Fibroblast of upper back skin (primary cell): ENCODE results near the gene PRR30.

Source experiments
- DNase-seq: peaks from one replicate; pipeline ENCODE4 v3.0.0-alpha.2; 2013

Gene PRR30

DNA sequence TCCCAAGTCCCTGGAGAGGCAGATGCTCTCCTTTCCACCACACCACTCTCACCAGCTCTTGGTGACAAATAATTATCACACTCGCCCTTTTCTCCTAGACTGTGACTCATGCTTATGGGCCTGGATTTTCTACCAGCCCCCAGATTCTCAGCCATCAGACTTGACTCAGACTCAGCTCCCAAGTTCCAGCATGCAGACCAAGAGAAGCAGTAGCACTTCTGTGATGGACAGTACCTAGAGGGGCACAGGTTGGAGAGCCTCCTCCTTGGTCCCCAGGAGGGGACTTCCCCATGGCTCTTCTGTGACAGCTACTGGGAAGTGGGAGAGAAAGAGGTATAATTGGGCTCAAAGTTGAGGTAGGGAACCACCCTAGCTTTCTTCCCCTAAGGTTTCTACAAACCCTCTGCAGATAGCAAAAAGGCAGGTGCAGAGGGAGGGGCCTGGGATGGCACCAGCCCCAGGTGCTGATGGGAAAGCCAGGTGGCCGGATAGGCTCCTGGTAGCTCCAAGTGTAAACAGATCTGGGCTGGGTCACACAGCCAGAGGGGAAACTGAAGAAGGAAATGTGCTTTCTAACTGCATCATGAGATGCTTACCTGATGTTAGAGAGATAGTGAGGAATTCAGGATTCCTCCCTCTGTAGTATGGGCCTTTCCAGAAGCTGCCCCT is 13.7 kb upstream of the PRR30 start:
- peak; percentile 10 for DNase-seq

DNA sequence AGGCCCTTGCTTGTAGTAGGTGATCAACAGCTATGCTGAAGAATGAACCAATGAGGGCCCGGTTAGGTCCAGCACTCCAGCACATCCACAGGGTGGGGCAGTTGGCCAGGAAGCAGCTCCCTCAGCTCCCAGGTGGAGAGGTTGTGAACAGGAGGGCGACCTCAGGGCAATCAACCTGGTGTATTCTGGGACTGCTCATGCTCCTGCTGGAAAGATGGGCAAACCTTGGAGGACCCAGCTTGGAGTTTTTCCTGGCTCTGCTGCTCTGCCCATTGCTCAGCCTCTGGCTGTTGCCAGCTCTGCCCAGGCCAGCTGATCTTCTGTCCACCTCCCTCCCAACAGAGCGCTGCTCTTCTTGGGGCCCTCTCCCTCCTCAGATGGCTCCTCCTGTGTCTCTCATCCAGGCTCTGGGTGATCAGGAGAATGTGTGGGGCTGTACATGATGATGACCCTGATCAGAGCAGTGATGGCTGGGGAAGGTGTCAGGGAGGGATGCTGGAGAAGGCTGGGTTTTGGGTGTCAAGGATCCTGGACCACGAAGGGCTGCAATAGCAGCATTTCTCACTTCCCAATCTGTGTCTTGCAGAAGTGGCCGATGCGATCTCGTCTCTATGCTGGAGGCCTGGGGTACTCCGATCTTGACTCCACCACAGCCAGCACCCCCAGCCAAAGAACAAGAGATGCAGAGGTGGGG is 13.0 kb upstream of the PRR30 start:
- no peak for DNase-seq

DNA sequence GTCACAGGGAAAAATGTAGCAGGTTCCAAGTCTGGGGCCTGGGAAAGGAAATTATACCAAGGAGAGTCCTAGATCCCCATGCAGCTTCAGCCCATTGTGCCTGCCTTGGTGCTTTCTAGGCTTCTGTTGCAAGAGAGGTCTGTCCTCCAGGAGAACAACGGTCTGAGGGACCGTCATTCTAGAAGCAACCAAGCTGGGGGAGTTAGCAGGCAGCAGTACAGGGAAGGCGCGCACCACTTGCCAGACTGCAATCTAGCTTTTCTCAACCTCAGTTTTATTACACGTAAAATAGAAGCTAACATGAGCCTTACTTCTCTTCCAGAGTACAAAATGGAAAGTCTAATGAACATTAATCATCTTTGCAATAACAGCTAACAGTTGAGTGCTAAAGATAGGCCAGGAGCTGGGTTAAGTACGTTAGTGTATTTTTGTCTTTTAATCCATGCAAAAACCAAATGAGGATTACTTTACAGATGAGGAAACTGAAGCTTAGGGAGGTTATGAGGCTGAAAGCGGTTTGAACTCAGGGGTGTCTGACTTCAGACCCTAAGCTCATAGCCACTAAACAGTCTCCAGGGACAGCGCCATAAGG is 11.5 kb upstream of the PRR30 start:
- DNase-seq = no peak

DNA sequence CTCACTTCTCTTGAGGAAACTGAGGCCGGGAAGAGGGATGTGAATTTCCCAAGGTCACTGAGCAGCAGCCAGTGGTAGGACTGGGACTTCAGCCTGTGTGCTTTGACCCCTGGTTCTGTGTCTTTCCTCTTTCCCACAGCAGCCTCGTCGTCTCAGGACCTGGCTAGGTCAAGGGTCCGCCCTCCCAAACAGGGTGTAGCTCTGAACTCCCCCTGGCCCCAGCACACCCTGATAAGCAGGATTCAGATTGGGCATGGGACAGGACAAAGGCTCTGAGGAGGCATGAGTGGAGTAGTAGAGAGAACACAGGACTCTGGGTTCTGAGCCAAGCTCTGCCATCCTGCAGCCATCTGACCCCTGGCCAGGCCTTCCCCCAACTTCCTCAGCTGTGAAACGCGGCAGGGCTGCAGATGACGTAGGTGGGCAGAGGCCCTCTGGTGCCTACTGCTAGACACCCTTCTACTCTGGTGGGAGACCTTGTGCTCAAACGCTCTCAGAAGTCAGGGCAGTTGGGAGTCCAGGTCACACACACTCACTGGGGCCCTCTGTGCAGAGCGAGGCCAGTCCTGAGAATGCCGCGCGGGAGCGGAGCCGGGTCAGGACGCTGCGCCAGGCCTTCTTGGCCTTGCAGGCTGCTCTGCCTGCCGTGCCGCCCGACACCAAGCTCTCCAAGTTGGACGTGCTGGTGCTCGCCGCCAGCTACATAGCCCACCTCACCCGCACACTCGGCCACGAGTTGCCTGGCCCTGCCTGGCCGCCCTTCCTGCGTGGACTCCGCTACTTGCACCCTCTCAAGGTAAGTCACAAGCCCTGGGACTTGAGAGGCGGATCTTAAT is 10.6 kb upstream of the PRR30 start:
- no peak for DNase-seq

DNA sequence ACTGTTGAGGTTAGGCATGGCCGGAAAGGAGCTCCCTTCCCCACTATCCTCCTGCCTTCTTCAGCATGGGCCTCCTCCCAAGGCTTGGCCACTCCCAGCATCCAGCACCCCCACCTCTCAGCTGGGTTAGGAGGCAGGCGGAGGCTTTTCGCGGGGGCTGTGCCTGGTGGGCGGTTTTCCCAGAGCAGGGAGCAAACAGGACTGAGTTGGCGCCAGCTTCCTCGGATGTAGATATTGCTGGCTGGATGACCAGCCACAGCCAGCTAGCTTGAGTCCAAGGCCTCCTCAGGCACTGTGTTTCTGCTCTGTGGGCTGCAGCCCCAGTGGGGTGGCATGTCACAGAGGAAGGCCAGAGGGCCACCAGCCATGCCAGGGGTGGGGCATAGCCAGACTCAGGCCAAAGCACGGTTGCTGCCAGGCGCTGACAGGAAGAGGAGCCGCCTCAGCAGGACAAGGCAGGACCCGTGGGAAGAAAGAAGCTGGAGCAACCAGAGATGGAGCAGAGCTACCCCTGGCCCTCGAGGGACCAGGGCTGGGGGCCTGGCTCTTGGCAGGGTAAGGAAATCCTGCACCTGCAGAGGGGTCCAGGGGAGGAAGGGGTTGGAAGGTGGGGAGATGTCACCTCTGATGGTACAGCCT is 9.7 kb upstream of the PRR30 start, which contains the start of gene TCF23:
Gene TCF23, plus strand, starts transcription at position 204 of the 639 bp plus-strand sequence. Its CDS starts 130 bp downstream, at position 334.
- no peak for DNase-seq

DNA sequence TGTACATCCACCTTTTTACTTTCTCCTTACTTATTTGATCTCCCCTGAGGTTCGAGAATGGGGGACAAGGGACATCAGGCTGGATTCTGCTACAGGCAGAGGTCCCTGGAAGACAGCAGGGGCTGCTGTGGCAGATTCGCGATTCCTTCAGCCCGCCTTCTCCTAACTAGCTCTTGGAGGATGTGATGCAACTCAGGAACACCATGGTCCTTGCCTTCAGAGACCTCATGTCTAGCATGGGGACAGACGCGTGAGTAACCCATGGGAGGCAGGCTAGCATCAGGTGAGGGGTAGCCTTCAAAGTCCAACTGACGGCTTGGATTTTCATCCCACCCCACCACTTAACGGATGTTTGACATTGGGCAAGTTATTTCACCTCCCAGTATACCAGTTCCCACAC is 8.7 kb upstream of the PRR30 start:
- no peak for DNase-seq

DNA sequence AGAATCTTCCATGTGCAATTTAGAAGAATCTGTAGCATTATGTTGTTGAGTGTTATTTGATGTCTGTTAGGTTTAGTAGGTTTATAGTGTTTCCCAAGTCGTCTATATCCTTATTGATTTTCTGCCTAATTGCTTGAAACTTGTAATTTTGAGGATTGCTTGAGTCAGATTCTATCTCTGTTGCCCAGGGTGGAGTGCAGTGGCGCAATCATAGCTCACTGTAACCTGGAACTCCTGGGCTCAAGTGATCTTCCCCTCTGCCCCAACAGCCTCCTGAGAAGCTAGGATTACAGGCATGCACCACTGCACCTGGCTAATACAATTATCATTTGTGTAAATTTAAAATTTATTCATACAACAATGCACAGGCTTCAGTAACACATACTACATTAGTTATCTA is 6.5 kb upstream of the PRR30 start:
- no peak for DNase-seq

DNA sequence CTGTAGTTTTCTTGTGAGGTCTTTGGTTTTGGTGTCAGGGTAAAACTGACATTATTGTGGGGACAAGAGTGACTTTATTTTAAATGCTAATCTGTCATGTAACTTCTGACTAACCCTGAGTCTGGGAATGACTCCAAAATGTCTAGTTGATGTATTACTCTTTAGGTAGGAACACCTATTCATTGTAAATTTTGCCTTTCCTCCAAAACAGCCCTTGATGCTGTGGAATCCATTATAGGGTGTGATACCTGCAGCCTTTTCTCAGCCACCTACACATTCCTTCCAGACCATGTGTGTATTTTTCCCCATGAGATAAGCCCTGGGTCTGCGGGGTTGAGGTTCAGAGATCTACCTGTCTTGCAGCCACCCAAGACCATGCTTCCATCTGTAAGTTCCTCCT is 4.1 kb upstream of the PRR30 start:
- DNase-seq = no peak

DNA sequence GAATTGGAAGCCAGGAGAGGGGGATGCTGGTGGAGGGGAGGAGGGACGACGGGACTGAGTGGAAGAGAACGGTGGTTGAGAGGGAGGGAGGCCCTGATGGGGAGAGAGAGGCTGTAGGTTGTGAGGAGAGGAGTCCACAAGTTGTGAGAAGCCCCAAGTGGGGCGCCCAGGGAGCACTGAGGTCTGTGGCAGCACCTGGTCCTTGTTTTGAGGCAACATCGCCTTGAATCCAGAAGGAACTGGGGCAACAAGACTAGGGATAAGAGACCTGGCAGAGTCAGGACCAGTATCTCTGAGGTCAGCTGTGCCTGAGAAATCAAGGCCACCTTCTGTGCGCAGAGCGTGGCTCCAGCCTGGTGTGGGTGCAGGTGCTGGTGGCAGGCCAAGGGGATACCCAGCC is 1.1 kb downstream of the PRR30 start:
- DNase-seq = no peak

DNA sequence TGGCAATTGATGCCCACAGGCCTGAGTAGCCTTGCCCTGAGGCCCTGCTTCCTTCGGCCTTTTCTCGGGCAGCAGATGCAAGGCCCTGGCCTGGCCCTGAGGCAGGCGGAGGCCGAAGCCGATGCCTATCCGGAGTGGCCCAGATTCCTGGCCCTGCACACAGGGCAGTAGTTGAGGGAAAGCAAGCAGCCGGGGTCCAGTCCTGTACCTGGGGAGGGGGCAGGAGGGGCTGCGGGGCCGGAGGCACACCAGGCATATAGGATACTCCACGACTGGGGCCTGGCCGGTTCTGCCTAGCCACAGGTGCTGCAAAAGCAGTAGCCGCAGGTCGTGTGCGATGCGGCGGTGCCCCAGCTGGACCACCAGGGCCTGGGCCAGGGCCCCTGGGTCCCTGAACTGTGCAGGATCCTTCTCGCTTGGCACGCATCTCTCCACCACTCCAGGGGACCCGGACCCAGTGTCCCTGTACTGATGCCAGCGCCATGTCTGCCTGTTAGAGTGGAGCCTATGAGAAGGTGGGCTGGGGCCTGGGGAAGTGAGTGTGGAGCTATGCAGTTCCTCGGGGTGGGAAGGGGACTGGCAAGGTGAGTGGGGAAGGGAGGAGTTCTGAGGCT is 1.8 kb downstream of the PRR30 start:
- no peak for DNase-seq

DNA sequence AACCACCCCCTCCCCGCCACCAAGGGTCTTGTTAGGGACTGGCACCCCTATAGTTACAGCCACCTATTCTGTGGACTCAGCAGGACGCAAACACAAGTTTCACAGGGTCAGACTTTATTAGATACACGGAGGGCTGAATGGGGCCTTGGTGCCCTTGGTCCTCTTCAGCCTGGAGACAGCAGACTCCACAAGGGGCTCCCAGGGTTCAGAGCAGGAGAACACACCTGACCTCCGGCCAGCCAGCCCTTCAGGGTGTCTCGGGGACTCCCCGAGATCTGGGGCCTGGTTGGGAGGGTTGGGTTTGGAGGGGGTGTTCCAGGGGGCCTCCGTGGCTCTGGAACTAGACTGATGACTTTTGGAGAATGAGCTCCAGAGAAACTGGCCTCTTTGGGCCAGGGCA is 2.5 kb downstream of the PRR30 start:
- no peak for DNase-seq

DNA sequence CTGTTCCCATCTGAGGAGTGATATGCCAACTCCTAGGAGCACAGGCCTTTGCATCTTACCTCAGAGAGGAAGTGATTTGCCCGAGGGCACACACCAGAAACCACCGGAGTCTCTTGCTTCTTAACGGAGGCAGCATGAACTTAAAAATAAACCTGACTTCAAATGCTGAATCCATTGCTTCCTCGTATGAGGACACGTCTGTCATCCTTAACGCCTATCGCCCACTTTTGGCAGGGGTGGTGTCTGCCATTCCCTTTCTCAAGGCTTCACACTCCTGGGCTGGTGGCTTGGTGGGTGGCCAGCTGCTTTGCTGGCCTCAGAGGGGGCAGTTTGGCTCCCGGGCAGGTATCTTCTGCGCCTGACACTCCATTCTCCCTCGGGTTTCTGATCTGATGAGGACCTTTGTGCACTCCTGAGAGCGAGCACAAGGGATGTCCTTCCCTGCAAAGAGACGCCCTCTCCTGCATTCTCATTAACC is 3.7 kb downstream of the PRR30 start:
- no peak for DNase-seq

DNA sequence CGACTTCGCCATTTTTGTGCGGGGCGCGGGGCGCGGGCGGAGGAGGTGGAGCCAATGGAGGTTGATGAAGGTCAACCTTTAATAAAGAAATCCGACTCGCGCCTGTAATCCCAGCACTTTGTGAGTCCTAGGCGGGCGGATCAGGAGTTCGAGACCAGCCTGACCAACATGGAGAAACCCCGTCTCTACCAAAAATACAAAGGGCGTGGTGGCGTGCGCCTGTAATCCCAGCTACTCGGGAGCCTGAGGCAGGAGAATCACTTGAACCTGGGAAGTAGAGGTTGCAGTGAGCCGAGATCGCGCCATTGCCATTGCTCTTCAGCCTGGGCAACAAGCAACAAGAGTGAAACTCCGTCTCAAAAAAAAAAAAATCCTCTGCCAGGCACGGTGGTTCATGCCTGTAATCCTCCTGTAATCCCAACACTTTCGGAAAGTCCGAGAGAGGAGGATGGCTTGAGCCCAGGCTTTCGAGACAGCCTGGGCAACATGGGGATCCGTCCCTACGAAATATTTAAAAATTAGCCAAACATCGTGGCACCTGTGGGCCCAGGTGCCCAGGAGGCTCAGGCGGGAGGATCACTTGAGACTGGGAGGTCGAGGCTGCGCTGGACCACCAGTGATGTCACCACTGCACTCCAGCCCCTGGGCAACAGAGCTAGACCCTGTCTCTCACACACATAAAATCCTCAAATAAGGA is 4.3 kb downstream of the PRR30 start:
- no peak for DNase-seq

DNA sequence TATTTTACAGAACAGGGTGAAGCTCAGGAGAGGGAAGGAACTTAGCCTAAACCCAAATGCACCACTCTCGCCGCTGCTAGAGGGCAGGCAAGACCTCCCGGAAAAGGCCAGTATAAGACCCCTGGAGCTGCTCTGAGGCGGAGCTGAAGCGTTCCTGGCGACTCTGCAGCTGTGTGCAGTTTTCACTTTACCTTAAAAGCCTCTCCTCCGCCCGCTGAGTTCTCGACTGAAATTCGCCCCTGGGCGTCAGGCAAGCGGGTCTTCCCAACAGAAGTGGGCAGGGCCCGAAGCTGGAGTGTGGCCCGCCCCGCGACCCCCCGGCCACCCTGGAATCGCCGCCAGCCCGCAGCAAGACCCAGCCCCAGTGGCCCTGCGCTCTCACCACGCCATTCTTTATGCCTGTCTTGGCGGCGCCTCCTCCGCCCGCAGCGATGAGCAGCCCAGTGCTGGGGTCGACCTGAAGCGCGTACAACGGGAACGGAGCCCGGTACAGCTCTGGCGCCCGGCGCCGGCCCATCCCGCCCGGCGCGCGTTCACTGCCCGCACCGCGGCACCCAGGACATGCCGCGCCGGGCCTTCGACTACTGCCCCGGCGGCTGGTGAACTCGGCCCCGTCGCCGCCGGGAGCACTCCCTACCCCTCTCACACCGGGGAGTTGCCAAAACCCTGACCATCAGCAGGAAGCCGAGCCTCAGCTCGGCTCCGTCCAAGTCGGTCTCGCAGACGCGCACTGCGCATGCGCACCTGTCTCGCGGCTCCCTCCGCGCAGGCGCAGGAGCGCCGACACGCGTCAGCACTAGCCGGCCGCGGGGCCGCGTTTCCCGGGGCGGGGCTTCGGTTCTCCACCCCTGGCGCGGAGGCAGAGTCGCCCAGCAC is 5.1 kb downstream of the PRR30 start, which contains the start of gene PREB:
Gene PREB, minus strand, starts transcription at position 732 of the 876 bp plus-strand sequence. Its CDS starts 215 bp downstream, at position 517.
- peak; percentile 95 for DNase-seq

DNA sequence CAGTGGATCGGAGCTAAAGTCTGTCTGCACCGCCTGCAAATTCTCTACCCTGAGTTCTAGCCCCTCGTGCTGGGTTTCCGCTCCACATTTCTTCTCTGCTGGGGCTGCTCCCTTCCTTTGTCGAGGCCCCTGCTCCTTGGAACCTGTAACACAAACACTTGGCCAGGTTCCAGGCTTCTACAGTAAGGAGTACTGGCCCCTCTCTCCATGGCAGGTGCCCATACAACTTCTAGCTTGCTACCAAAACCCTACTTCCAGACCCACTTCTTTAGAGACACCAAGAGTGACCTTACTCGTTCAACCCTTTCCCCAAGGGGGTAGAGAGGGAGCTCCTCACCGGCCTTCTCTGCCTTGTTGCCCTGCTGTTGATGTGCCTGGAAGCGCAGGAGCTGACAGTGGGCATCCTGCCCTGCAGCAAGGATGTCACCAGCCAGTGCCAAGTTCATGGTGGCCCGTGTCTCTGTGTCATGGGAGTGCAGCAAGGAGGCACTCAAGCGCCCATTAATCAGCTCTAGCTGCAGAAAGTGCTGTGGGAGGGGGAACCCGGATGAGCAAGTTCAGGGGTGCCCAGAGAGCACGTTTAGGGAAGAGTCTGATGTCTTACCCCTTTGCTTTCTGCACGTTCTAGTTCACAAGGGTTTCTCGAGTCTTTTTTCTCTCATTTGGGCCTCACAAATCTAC is 5.9 kb downstream of the PRR30 start:
- DNase-seq = no peak

DNA sequence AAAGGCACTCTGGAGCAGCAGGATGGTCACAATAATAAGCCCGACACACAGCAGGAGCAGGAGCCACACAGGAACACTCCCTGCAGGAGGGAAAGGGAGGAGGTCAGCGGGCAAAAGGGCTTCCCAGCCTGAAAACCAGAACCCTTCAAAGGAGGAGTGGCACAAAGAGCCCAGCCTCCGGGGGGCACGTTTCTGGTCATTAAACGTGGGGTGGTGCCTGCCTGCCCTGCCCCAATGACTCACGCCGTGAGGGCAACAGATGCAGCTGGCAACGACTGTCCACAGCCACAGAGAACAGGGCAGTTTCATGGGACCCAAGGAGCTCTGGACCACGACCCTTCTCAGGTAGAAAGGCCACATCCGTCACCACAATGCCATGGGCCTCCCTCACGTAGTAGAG is 7.8 kb downstream of the PRR30 start:
- DNase-seq = no peak

DNA sequence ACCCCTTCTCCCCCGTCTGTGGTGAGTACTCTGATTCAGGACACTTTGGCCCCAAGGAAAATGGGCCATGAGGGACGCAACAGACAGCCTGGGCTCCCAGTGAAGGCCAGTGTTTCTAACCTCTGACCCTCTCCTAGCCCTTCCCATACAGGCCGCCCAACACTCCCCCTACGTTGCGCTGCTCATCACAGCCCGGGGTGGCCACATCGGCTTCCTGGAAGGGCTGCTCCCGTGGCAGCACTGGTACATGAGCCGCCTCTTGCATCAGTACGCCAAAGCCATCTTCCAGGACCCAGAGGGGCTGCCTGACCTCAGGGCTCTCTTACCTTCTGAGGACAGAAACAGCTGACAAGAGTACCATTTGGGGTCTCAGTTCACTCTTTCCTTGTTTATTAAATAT is 8.8 kb downstream of the PRR30 start:
- no peak for DNase-seq

DNA sequence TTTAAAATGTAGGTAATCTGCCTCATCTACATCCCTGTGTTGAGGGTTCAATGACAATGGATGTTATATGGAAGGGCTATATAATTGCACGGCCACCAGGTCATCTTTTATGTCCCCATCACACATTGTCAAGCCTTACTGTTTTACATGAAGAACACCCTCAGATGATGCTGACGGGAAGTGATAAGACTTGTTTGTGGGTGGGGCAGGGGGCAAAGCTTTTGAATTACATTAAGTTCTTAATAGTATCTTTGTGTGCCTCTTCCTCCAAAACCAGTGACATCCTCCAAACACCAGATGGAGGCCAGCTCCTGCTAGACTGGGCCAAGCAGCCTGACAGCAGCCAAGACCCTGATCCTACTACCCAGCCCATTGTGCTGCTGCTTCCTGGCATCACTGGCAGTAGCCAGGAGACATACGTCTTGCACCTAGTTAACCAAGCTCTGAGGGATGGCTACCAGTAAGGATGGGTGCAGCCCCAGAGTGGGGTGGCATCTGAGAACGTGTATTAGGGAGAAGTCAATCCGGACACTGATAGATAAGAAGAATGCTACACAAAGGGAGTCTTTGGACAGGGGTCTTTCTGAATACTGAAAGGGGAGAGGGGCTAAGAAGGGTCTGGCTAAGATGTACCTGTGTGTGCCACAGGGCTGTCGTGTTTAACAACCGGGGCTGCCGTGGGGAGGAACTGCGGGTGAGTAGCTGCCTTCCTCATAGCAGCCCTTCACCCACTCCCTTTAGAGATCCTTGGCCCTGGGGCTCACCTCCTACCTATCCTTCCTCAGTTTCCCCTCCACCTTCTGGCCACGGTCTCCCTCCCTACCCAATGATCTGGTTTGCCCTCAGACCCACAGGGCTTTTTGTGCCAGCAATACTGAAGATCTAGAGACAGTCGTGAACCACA is 10.3 kb downstream of the PRR30 start:
- no peak for DNase-seq
